Left ventricle myocardium inferior (tissue), 1 donor: Measurements from ENCODE around the gene ARHGAP12. TPM values are rescaled to one million over a fixed set of nuclear protein-coding genes. Genes with fewer than 3 reads are reported as not detected.

Source experiments
- DNase-seq: peaks from one replicate; pipeline ENCODE4 v3.0.0-alpha.2; 2020
- H3K27ac ChIP-seq: fragments of 200-600 bp; replicated peaks from 2 replicates; pipeline ENCODE4 v1.8.0; 2021
- H3K27me3 ChIP-seq: fragments of 200-600 bp; 2 replicates; pipeline ENCODE4 v1.8.0; 2021; ENCODE audit warnings: low read depth
- H3K36me3 ChIP-seq: fragments of 200-600 bp; 2 replicates; pipeline ENCODE4 v1.8.0; 2021
- H3K4me1 ChIP-seq: fragments of 200-600 bp; 2 replicates; pipeline ENCODE4 v1.8.0; 2021
- H3K4me3 ChIP-seq: fragments of 200-600 bp; 2 replicates; pipeline ENCODE4 v1.8.0; 2021; ENCODE audit warnings: mild to moderate bottlenecking, moderate library complexity
- H3K9me3 ChIP-seq: fragments of 200-600 bp; replicated peaks from 2 replicates; pipeline ENCODE4 v1.8.0; 2021
- intact Hi-C: fragments of 100-400 bp; cut with micrococcal nuclease; formaldehyde crosslinking; loops from one replicate; pipeline ENCODE4 v1.11.0; 2022
- total RNA-seq: library from RNA; stranded (reverse); fragmentation: NEBNext Ultra II Directional; extraction: Animal tissue kit (Norgen Biotek cat#: 25700); gene quantifications from one replicate; pipeline ENCODE4 v1.2.1, GENCODE V29; 2021
- TF ChIP-seq, protein P1 (sequence below): fragments of 200-600 bp; IDR thresholded peaks from 2 replicates; pipeline ENCODE4 v1.8.0; 2021; ENCODE audit warnings: antibody characterized with exemption, mild to moderate bottlenecking, borderline replicate concordance
- donor health status: DM: no; HTN: yes; CAD: no; lungs with severe emphysema.

The ARHGAP12 gene
- total RNA-seq, 1 donor from 2014 or later, result 22.1 TPM

DNA sequence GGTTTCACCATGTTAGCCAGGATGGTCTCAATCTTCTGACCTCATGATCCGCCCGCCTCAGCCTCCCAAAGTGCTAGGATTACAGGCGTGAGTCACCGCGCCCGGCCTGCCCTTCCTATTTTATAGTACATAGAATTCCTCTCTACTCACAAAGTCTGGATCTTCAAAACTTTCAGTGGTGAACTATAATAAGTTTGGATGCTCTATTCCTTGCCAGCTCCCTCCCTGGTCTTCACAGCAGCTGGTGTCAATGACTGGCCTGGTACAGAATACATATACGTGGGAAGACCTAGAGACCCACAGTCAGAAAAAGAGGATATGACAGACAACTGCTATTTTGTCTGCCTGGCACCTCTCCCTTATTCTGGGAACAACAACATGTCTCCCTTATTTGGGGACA lies 40.8 kb downstream of the ARHGAP12 start:
- no peak for DNase-seq
- Histone ChIP-seq H3K4me1 (peaks cover 39% of the 10 kb centered on the region), H3K27me3 (no peaks in the 10 kb centered on the region), H3K27ac (no peak overlapping the region), H3K9me3 (no peaks in the 10 kb centered on the region), H3K4me3 (no peak overlapping the region), H3K36me3 (no peaks in the 10 kb centered on the region)
- intact Hi-C loops, result no loop called here
- TF ChIP-seq, protein P1, sequence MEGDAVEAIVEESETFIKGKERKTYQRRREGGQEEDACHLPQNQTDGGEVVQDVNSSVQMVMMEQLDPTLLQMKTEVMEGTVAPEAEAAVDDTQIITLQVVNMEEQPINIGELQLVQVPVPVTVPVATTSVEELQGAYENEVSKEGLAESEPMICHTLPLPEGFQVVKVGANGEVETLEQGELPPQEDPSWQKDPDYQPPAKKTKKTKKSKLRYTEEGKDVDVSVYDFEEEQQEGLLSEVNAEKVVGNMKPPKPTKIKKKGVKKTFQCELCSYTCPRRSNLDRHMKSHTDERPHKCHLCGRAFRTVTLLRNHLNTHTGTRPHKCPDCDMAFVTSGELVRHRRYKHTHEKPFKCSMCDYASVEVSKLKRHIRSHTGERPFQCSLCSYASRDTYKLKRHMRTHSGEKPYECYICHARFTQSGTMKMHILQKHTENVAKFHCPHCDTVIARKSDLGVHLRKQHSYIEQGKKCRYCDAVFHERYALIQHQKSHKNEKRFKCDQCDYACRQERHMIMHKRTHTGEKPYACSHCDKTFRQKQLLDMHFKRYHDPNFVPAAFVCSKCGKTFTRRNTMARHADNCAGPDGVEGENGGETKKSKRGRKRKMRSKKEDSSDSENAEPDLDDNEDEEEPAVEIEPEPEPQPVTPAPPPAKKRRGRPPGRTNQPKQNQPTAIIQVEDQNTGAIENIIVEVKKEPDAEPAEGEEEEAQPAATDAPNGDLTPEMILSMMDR, result no peak

DNA sequence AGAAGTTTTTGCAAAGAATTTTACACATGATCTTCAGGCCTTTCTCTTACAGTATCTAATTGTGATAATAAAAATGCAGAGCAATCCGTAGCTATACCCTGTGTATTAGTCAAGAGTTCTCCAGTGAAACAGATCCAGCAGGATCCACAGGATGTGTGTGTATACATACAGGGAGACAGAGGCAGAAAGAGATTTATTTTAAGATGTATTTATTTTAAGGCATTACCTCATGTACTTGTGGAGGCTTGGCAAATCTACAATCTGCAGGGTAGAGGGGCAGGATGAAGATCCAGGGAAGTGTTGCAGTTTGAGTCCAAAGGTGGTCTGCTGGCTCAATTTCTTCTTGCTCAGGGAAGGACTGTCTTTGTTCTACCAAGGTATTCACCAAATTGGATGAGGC lies 41.7 kb downstream of the ARHGAP12 start:
- no peaks in the 10 kb centered on the region for H3K9me3 ChIP-seq
- H3K27ac ChIP-seq, result peak overlapping the region; percentile 39
- no peaks in the 10 kb centered on the region for H3K27me3 ChIP-seq
- peak overlapping the region; percentile 13 for H3K4me3 ChIP-seq
- DNase-seq, result no peak
- intact Hi-C loops, result no loop called here
- peaks cover 39% of the 10 kb centered on the region for H3K4me1 ChIP-seq
- TF ChIP-seq, protein P1, result no peak
- no peaks in the 10 kb centered on the region for H3K36me3 ChIP-seq

DNA sequence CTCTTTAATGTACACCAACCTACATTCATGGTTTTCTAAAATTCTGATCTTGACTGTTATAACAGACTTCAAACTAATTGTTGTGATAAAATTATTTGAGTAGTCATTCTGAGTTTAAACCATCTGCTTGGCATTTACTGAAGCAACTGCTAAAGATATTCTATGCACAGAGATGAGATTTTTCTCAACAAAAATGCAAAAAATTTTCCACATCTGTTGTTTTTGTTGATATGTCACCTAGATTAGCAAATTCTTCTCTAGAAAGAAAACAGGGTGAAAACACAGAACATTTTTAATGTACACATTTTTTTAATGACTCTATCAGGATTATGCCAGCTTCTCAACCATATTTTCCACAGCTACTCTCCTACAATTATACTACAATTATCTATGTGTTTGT lies 42.7 kb downstream of the ARHGAP12 start:
- Histone ChIP-seq H3K9me3 (no peaks in the 10 kb centered on the region), H3K4me1 (peaks cover 39% of the 10 kb centered on the region), H3K36me3 (no peaks in the 10 kb centered on the region), H3K27me3 (no peaks in the 10 kb centered on the region), H3K4me3 (no peak overlapping the region), H3K27ac (no peak overlapping the region)
- DNase-seq, result no peak
- TF ChIP-seq, protein P1, result no peak
- intact Hi-C loops, result no loop called here

DNA sequence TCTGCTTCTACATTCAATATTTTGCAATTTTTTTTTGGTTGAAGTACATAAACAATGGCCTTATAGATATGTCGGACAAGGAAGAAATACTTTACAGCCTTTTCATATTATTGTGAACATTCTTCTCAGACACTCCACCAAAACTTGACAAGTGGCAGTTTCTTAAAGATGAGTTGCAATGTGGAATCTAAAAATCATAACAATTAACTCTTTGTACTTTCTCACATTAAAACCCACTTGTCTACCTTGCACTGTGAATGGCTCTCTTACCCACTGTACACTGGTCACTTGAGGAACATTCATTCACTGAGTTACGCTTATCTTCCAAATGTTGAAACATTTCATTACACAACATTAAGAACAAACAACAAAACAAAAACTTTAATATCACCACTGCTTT lies 44.2 kb downstream of the ARHGAP12 start:
- TF ChIP-seq, protein P1, result no peak

DNA sequence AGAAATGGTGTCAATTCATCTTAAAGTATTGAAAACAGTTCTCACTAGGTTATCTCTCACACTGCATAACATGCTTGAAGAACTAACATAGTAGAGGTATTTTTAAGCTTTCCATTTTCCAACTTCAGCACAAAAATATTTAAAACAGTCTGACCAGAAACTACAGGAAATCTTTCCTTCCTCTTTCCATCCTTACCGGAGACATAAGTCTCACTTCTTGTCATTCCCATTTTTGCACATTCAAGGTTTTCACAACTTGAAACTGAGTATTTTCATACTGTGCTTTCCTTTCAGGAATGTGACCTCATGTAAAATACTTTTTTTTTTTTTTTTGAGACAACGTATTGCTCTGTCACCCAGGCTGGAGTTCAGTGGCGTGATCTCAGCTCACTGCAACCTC lies 45.2 kb downstream of the ARHGAP12 start:
- no peak overlapping the region for H3K27ac ChIP-seq
- H3K4me3 ChIP-seq, result no peak overlapping the region
- intact Hi-C loops, result no loop called here
- no peaks in the 10 kb centered on the region for H3K36me3 ChIP-seq
- H3K4me1 ChIP-seq, result peaks cover 32% of the 10 kb centered on the region
- no peak for DNase-seq
- no peaks in the 10 kb centered on the region for H3K9me3 ChIP-seq
- H3K27me3 ChIP-seq, result no peaks in the 10 kb centered on the region
- TF ChIP-seq, protein P1, result no peak

More for the DNA sequence above, 44.2 kb downstream of the ARHGAP12 start:
- Histone ChIP-seq H3K27me3 (no peaks in the 10 kb centered on the region), H3K36me3 (no peaks in the 10 kb centered on the region), H3K27ac (no peak overlapping the region), H3K9me3 (no peaks in the 10 kb centered on the region), H3K4me1 (peaks cover 39% of the 10 kb centered on the region), H3K4me3 (no peak overlapping the region)
- intact Hi-C loops, result no loop called here
- no peak for DNase-seq

DNA sequence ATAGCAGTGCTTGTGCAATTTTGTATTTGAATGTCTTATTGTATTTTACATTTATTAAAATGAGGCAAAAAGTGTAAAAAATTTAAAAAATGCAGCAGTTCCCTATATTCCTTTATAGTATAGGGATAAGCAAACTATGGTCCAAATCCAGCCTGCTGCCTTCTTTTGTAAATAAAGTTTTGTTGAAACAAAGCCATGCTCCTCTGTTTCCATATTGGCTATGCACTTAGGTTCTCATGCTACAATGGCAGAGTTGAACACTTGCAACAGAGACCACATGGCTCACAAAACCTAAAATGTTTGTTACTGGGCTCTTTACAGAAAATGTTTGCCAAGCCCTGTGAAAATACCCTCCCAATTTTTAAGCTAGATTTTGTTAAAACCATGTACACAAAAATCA lies 50.1 kb downstream of the ARHGAP12 start:
- Histone ChIP-seq H3K27me3 (no peaks in the 10 kb centered on the region), H3K27ac (no peak overlapping the region), H3K4me3 (no peak overlapping the region), H3K9me3 (no peaks in the 10 kb centered on the region), H3K4me1 (peaks cover 9% of the 10 kb centered on the region), H3K36me3 (no peaks in the 10 kb centered on the region)
- TF ChIP-seq, protein P1, result no peak
- intact Hi-C loops, result no loop called here
- no peak for DNase-seq
